ENCODE measurements around the gene ZNF587. TPM values are rescaled to one million over a fixed set of nuclear protein-coding genes. Genes with fewer than 3 reads are reported as not detected.

ZNF587 gene
- total and polyA plus RNA-seq, 4 experiments from 2014 or later = 2.7 to 62.8 (median 33.1) TPM

DNA sequence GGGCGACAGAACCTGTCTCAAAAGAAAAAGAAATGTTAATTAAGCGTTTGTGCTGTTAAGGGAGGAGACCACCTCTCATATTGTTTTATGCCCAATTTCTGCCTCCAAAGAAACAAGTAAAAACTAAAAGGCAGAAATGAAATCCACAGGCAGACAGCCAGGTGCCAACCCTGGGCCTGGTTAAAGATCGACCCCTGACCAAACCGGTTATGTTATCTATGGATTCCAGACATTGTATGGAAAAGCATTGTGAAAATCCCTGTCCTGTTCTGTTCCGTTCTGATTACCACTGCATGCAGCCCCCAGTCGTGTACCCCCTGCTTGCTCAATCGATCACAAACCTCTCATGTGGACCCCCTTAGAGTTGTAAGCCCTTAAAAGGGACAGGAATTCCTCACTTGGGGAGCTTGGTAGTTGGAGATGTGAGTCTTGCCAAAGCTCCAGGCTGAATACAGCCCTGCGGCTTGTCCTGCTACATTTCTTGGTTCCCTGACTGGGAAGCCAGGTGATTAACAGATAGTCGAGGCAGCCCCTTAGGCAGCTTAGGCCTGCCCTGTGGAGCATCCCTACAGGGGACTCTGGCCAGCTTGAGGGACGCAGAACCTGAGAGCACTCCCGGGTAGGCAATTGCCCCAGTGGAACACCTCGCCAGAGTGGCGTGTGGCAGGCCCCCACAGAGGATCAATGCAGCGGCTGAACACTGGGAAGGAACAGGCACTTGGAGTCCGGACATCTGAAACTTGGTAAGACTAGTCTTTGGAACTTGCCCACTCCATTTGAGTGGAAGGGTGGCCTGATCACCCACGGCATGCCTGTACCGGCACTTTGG lies 34.2 kb upstream of the ZNF587 start:
- peak overlapping the region in 1 of 2 donors; percentile 83 for H3K4me3 ChIP-seq (ENCODE audit: low read length in 2 of 2)
- peaks cover 34% of the 10 kb centered on the region for H3K4me1 ChIP-seq (ENCODE audit: insufficient read depth, low read length)
- POLR2A ChIA-PET (ENCODE audit: partially characterized antibody) = interaction anchor here (0.6 to 1.4 kb wide), 12 partner anchors 14 to 328 kb away, joined by 3 to 8 read pairs (median 4); partner anchors contain the start of genes ZNF134, ZNF211, ZNF417 and ZNF419
- Mint-ChIP-seq H3K36me3 (peaks cover 8 to 27% of the 10 kb centered on the region in 2 donors), H3K4me1 (peaks cover 41 to 63% (median 49%) of the 10 kb centered on the region in 4 donors), H3K27me3 (no peaks in the 10 kb centered on the region), H3K4me3 (peak overlapping the region; percentile 86 to 99 (median 96)), H3K9me3 (no peaks in the 10 kb centered on the region), H3K27ac (peak overlapping the region; percentile 88 to 98 (median 96))
- no peak for DNase-seq
- H3K27ac ChIP-seq (ENCODE audit: low read depth, low read length) = peak overlapping the region; percentile 85
- CTCF ChIA-PET (ENCODE audit: partially characterized antibody) = no interaction called here
- no peaks in the 10 kb centered on the region for H3K36me3 ChIP-seq (ENCODE audit: insufficient read depth, low read length)
- intact Hi-C loops (cut with micrococcal nuclease) = loop anchor here (1.0 to 5.0 kb wide), 3 partner anchors 47 to 88 kb away; partner anchors contain the start of genes ZNF586, ZNF671 and ZNF776
- no peaks in the 10 kb centered on the region for H3K27me3 ChIP-seq (ENCODE audit: insufficient read depth, low read length)
- no peaks in the 10 kb centered on the region for H3K9me3 ChIP-seq (ENCODE audit: control insufficient read depth in 1 of 2, low read length in 2 of 2)

GRCh38 chr19:57816652-57817051 lies 33.0 kb upstream of the ZNF587 start:
- no peak overlapping the region for H3K27ac ChIP-seq (ENCODE audit: low read depth, low read length)
- DNase-seq = no peak
- ChIA-PET CTCF (ENCODE audit: partially characterized antibody) (no interaction called here), POLR2A (ENCODE audit: partially characterized antibody) (no interaction called here)
- peak overlapping the region in 2 of 7 donors; percentile 10 to 12 for H3K27ac Mint-ChIP-seq
- H3K4me1 Mint-ChIP-seq = peaks cover 47 to 75% (median 57%) of the 10 kb centered on the region in 4 donors
- no peaks in the 10 kb centered on the region for H3K27me3 ChIP-seq (ENCODE audit: insufficient read depth, low read length)
- H3K9me3 Mint-ChIP-seq = no peaks in the 10 kb centered on the region
- no peaks in the 10 kb centered on the region for H3K27me3 Mint-ChIP-seq
- H3K4me3 Mint-ChIP-seq = peak overlapping the region in 1 of 8 donors; percentile 20
- peaks cover 39% of the 10 kb centered on the region for H3K4me1 ChIP-seq (ENCODE audit: insufficient read depth, low read length)
- intact Hi-C loops (cut with micrococcal nuclease) = loop anchor here (5.0 kb wide), 1 partner anchor 89 kb away; the partner anchor contains the start of gene ZNF671
- no peak overlapping the region for H3K4me3 ChIP-seq (ENCODE audit: low read length in 2 of 2)
- H3K9me3 ChIP-seq (ENCODE audit: control insufficient read depth in 1 of 2, low read length in 2 of 2) = no peaks in the 10 kb centered on the region
- peaks cover 4 to 29% of the 10 kb centered on the region in 2 donors for H3K36me3 Mint-ChIP-seq
- H3K36me3 ChIP-seq (ENCODE audit: insufficient read depth, low read length) = no peaks in the 10 kb centered on the region

DNA sequence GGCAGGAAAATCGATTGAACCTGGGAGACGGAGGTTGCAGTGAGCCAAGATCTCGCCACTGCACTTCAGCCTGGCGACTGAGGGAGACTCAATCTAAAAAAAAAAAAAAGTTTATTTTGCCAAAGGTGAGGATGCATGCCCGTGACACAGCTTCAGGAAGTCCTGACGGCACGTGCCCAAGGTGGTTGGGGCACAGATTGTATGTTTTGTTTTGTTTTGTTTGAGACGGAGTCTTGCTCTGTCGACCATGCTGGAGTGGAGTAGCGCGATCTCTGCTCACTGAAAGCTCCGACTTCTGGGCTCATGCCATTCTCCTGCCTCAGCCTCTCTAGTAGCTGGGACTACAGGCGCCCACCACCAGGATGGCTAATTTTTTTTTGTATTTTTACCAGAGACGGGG lies 31.7 kb upstream of the ZNF587 start:
- peaks cover 7 to 32% of the 10 kb centered on the region in 2 donors for H3K36me3 Mint-ChIP-seq
- no peak overlapping the region for H3K27ac ChIP-seq (ENCODE audit: low read depth, low read length)
- H3K4me1 ChIP-seq (ENCODE audit: insufficient read depth, low read length) = peaks cover 34% of the 10 kb centered on the region
- peaks cover 46 to 75% (median 56%) of the 10 kb centered on the region in 4 donors for H3K4me1 Mint-ChIP-seq
- ChIA-PET CTCF (ENCODE audit: partially characterized antibody) (interaction anchor here (1.0 kb wide), 1 partner anchor 13 kb away, joined by 3 read pairs; no protein-coding TSS in a partner anchor), POLR2A (ENCODE audit: partially characterized antibody) (no interaction called here)
- no peaks in the 10 kb centered on the region for H3K27me3 Mint-ChIP-seq
- H3K9me3 Mint-ChIP-seq = no peaks in the 10 kb centered on the region
- H3K4me3 ChIP-seq (ENCODE audit: low read length in 2 of 2) = no peak overlapping the region
- no peaks in the 10 kb centered on the region for H3K9me3 ChIP-seq (ENCODE audit: control insufficient read depth in 1 of 2, low read length in 2 of 2)
- no peak for DNase-seq
- no peaks in the 10 kb centered on the region for H3K36me3 ChIP-seq (ENCODE audit: insufficient read depth, low read length)
- intact Hi-C loops (cut with micrococcal nuclease) = loop anchor here (5.0 kb wide), 1 partner anchor 91 kb away; the partner anchor contains the start of gene ZNF671
- no peaks in the 10 kb centered on the region for H3K27me3 ChIP-seq (ENCODE audit: insufficient read depth, low read length)
- H3K27ac Mint-ChIP-seq = peak overlapping the region in 2 of 7 donors; percentile 93 to 98
- peak overlapping the region in 6 of 8 donors; percentile 64 to 74 (median 70) for H3K4me3 Mint-ChIP-seq

DNA sequence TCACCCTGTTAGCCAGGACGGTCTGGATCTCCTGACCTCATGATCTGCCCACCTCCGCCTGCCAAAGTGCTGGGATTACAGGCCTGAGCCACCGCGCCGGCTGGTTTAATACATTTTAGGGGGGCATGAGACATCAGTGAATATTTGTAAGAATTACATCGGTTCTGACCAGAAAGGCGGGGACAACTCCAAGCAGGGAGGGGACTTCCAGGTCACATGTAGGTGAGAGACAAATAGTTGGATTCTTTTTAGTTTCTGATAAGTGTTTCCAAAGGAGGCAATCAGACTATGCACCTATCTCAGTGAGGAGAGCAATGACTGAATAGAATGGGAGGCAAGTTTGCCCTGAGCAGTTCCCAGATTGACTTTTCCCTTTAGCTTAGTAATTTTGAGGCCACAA lies 31.3 kb upstream of the ZNF587 start:
- Mint-ChIP-seq H3K9me3 (no peaks in the 10 kb centered on the region), H3K36me3 (peaks cover 9 to 36% of the 10 kb centered on the region in 2 donors), H3K27me3 (no peaks in the 10 kb centered on the region), H3K4me3 (peak overlapping the region in 7 of 8 donors; percentile 64 to 99 (median 71)), H3K27ac (peak overlapping the region in 5 of 7 donors; percentile 39 to 98 (median 76)), H3K4me1 (peaks cover 45 to 75% (median 56%) of the 10 kb centered on the region in 4 donors)
- no peaks in the 10 kb centered on the region for H3K27me3 ChIP-seq (ENCODE audit: insufficient read depth, low read length)
- POLR2A ChIA-PET (ENCODE audit: partially characterized antibody) = interaction anchor here (1.3 to 2.5 kb wide), 6 partner anchors 9 to 240 kb away, joined by 3 to 10 read pairs (median 6); partner anchors contain the start of genes ZNF134, ZNF416, ZNF587 and ZNF776
- no peaks in the 10 kb centered on the region for H3K36me3 ChIP-seq (ENCODE audit: insufficient read depth, low read length)
- DNase-seq = no peak
- peaks cover 30% of the 10 kb centered on the region for H3K4me1 ChIP-seq (ENCODE audit: insufficient read depth, low read length)
- intact Hi-C loops (cut with micrococcal nuclease) = loop anchor here (5.0 kb wide), 1 partner anchor 91 kb away; the partner anchor contains the start of gene ZNF671
- H3K4me3 ChIP-seq (ENCODE audit: low read length in 2 of 2) = no peak overlapping the region
- CTCF ChIA-PET (ENCODE audit: partially characterized antibody) = no interaction called here
- no peaks in the 10 kb centered on the region for H3K9me3 ChIP-seq (ENCODE audit: control insufficient read depth in 1 of 2, low read length in 2 of 2)
- no peak overlapping the region for H3K27ac ChIP-seq (ENCODE audit: low read depth, low read length)

- POLR2A ChIA-PET (ENCODE audit: partially characterized antibody) = interaction anchor here (0.7 to 2.5 kb wide), 16 partner anchors 8 to 528 kb away, joined by 3 to 10 read pairs (median 4); partner anchors contain the start of genes ZNF134, ZNF416, ZNF586 and ZNF587
- H3K27ac Mint-ChIP-seq = peak overlapping the region; percentile 93 to 99 (median 99)
- intact Hi-C loops (cut with micrococcal nuclease) = loop anchor here (1.0 to 5.0 kb wide), 2 partner anchors 92 to 186 kb away; partner anchors contain the start of genes ZNF211 and ZNF671
- H3K9me3 Mint-ChIP-seq = no peaks in the 10 kb centered on the region
- Histone ChIP-seq H3K4me3 (ENCODE audit: low read length in 2 of 2) (peak overlapping the region; percentile 86 to 91), H3K4me1 (ENCODE audit: insufficient read depth, low read length) (peaks cover 25% of the 10 kb centered on the region), H3K9me3 (ENCODE audit: control insufficient read depth in 1 of 2, low read length in 2 of 2) (no peaks in the 10 kb centered on the region), H3K27ac (ENCODE audit: low read depth, low read length) (peak overlapping the region; percentile 75), H3K27me3 (ENCODE audit: insufficient read depth, low read length) (no peaks in the 10 kb centered on the region), H3K36me3 (ENCODE audit: insufficient read depth, low read length) (no peaks in the 10 kb centered on the region)
- H3K36me3 Mint-ChIP-seq = peaks cover 12 to 35% of the 10 kb centered on the region in 2 donors
- H3K4me3 Mint-ChIP-seq = peak overlapping the region; percentile 96 to 99 (median 98)
- H3K27me3 Mint-ChIP-seq = no peaks in the 10 kb centered on the region
- peaks cover 45 to 75% (median 55%) of the 10 kb centered on the region in 4 donors for H3K4me1 Mint-ChIP-seq
- DNase-seq = peak; percentile 80 to 91 (median 84)
- CTCF ChIA-PET (ENCODE audit: partially characterized antibody) = no interaction called here
These were observed 30.0 kb upstream of the ZNF587 start for GRCh38 chr19:57819475-57820148.

- POLR2A ChIA-PET (ENCODE audit: partially characterized antibody) = interaction anchor here (0.6 to 2.5 kb wide), 8 partner anchors 13 to 242 kb away, joined by 3 to 10 read pairs (median 6); partner anchors contain the start of genes ZNF416, ZNF586, ZNF587 and ZNF606
- Mint-ChIP-seq H3K27me3 (no peaks in the 10 kb centered on the region), H3K27ac (peak overlapping the region; percentile 93 to 99 (median 99)), H3K9me3 (no peaks in the 10 kb centered on the region), H3K4me3 (peak overlapping the region; percentile 96 to 99 (median 98)), H3K4me1 (peaks cover 38 to 72% (median 48%) of the 10 kb centered on the region in 4 donors), H3K36me3 (peaks cover 12 to 37% of the 10 kb centered on the region in 2 donors)
- Histone ChIP-seq H3K27ac (ENCODE audit: low read depth, low read length) (peak overlapping the region; percentile 75), H3K27me3 (ENCODE audit: insufficient read depth, low read length) (no peaks in the 10 kb centered on the region), H3K9me3 (ENCODE audit: control insufficient read depth in 1 of 2, low read length in 2 of 2) (no peaks in the 10 kb centered on the region), H3K36me3 (ENCODE audit: insufficient read depth, low read length) (no peaks in the 10 kb centered on the region), H3K4me1 (ENCODE audit: insufficient read depth, low read length) (peaks cover 19% of the 10 kb centered on the region), H3K4me3 (ENCODE audit: low read length in 2 of 2) (peak overlapping the region; percentile 86 to 91)
- intact Hi-C loops (cut with micrococcal nuclease) = no loop called here
- CTCF ChIA-PET (ENCODE audit: partially characterized antibody) = no interaction called here
- DNase-seq = no peak
These were observed 29.1 kb upstream of the ZNF587 start for GRCh38 chr19:57820599-57820998.

Measured in CD4-positive, alpha-beta memory T cell (primary cell).